Tibial artery (tissue), 4 donors: ENCODE measurements around the gene PLCG2.

ENCODE experiments used
- DNase-seq, 2 donors: peaks; one replicate each; pipeline ENCODE4 v3.0.0-alpha.2; 2019
- H3K27ac ChIP-seq, 2 donors: fragments of 200-600 bp; sonication (generic) in 1 of 2; 1 replicate in 1 of 2; 2 replicates in 1 of 2; pipeline ENCODE4 v1.5.1; 2018 to 2019; ENCODE audit warnings: mild to moderate bottlenecking in 1 of 2
- H3K27me3 ChIP-seq, 2 donors: fragments of 200-600 bp; sonication (generic) in 1 of 2; one replicate each; pipeline versions ENCODE4 v1.5.1 to v1.6.0; 2016 to 2019
- H3K36me3 ChIP-seq, 3 donors: fragments of 200-600 bp; sonication (generic) in 2 of 3; one replicate each; pipeline ENCODE4 v1.5.1; 2016 to 2019; ENCODE audit warnings: mild to moderate bottlenecking in 2 of 3
- H3K4me1 ChIP-seq, 4 donors: fragments of 200-600 bp; sonication (generic) in 2 of 4; 1 replicate in 3 of 4; 2 replicates in 1 of 4; pipeline ENCODE4 v1.5.1; 2016 to 2019
- H3K4me3 ChIP-seq, 2 donors: fragments of 200-600 bp; sonication (generic) in 1 of 2; 1 replicate in 1 of 2; 2 replicates in 1 of 2; pipeline ENCODE4 v1.5.1; 2018 to 2019; ENCODE audit warnings: mild to moderate bottlenecking in 2 of 2
- H3K9me3 ChIP-seq, 3 donors: fragments of 200-600 bp; sonication (generic) in 1 of 3; one replicate each; pipeline ENCODE4 v1.5.1; 2016 to 2019
- intact Hi-C: fragments of 100-400 bp; cut with DNase I; formaldehyde crosslinking; loops from one replicate; pipeline ENCODE4 v1.15.0; 2023; ENCODE audit warnings: low total_unique reads
- TF ChIP-seq, protein P1 (sequence below), 2 experiments: fragments of 200-600 bp in 1 of 2; fragments of 450-650 bp in 1 of 2; IDR thresholded peaks; one replicate each; pipeline ENCODE4 v1.5.1; 2017 to 2019; ENCODE audit warnings: antibody characterized with exemption in 2 of 2, mild to moderate bottlenecking in 1 of 2, moderate library complexity in 1 of 2

The PLCG2 gene

DNA sequence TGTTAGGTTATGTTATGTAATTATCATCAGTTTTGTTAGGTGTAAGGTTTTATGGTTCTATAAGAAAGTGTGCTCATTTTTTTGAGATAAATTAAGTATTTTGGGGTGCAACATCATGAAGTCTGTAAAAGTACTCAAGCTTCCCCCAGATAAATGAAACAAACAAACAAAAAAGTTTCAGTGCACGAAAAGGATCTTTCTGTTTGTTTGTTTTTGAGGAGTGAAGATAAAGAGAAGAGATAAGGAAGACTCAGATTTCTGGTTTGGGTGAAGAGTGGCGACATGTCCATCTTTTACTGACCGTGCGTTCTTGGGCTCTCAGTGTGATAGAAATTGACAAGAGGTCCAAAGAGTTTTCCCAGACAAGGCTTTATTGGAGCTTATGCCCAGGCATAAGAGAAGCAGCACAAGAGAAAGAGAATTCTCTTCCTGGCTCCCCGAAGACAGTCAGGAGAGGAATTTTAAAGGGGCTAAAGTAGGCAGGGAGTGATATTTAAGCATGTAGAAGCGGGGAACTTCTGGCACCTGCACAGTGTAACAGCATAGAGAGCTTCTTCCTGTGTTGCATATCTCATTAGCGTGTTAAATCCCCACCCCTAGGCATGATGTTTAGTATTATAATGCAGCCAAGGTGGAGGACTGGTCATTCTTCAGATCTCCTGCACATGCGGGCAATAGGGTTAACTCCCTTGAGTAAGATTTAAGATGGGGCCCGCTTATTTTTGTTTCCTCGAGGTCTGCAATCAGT is 71.3 kb downstream of the PLCG2 start:
- Histone ChIP-seq H3K4me1 (no peaks in the 10 kb centered on the region), H3K9me3 (no peaks in the 10 kb centered on the region), H3K36me3 (no peaks in the 10 kb centered on the region), H3K4me3 (no peak overlapping the region), H3K27ac (no peak overlapping the region), H3K27me3 (peaks cover 0 to 9% of the 10 kb centered on the region in 2 donors)
- TF ChIP-seq, protein P1, sequence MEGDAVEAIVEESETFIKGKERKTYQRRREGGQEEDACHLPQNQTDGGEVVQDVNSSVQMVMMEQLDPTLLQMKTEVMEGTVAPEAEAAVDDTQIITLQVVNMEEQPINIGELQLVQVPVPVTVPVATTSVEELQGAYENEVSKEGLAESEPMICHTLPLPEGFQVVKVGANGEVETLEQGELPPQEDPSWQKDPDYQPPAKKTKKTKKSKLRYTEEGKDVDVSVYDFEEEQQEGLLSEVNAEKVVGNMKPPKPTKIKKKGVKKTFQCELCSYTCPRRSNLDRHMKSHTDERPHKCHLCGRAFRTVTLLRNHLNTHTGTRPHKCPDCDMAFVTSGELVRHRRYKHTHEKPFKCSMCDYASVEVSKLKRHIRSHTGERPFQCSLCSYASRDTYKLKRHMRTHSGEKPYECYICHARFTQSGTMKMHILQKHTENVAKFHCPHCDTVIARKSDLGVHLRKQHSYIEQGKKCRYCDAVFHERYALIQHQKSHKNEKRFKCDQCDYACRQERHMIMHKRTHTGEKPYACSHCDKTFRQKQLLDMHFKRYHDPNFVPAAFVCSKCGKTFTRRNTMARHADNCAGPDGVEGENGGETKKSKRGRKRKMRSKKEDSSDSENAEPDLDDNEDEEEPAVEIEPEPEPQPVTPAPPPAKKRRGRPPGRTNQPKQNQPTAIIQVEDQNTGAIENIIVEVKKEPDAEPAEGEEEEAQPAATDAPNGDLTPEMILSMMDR (IDR thresholded peaks at IDR 0.05) = no peak
- intact Hi-C loops = no loop called here
- no peak for DNase-seq

DNA sequence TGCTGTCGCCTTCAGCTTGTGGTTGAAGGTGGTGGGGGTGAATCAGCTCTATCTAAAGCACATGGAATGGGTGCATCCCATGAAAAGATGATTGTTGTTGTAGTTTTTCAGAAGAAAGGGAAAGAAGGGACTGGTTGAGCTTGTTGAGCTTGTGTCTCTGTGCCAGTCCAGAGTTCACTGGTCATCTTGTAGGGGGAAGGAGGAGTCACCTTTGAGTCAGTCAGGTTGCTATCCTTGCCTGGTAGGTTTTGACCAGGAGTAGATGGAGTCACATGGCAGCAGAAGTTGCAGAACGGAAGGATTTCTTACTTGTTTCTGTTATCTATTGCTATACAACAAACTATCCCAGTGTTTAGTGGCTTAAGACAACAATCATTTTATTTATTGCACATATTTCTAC is 73.3 kb downstream of the PLCG2 start:
- H3K4me3 ChIP-seq = no peak overlapping the region
- no peaks in the 10 kb centered on the region for H3K9me3 ChIP-seq
- TF ChIP-seq, protein P1 (IDR thresholded peaks at IDR 0.05) = no peak
- H3K27ac ChIP-seq = no peak overlapping the region
- peaks cover 0 to 3% of the 10 kb centered on the region in 2 donors for H3K27me3 ChIP-seq
- H3K4me1 ChIP-seq = no peaks in the 10 kb centered on the region
- intact Hi-C loops = no loop called here
- DNase-seq = no peak
- H3K36me3 ChIP-seq = no peaks in the 10 kb centered on the region

DNA sequence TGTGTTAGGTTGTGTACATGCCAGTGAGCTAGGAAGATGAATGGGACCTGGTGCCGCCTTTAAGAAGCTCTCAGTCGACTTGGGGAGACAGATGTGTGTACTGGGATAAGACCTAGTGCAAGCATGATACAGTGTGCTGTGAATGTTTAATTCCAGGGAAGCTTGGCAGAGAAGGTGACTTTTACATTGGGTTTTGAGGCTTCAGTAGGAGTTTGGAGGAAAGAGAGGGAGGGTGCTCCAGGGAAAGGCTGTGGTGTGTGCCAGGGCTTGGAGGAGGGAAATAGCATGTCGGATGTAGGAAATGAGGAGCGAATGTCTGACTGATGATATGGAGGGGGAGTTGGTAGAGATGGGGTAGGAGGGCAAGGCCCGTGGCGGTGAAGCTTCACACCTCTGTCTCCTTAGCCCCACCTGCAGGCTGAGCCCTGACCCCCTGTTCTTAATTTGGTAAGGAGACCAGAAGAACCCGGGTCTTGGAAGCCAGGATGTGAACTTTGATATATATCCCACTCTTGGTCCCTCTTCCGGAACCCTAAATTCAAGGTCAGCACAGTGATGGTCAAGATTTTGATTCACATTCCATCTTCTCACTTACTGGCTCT is 76.6 kb downstream of the PLCG2 start:
- Histone ChIP-seq H3K27me3 (peaks cover 0 to 3% of the 10 kb centered on the region in 2 donors), H3K4me1 (no peaks in the 10 kb centered on the region), H3K9me3 (no peaks in the 10 kb centered on the region), H3K4me3 (no peak overlapping the region), H3K36me3 (no peaks in the 10 kb centered on the region), H3K27ac (no peak overlapping the region)
- TF ChIP-seq, protein P1 (IDR thresholded peaks at IDR 0.05) = no peak
- no peak for DNase-seq
- intact Hi-C loops = no loop called here

DNA sequence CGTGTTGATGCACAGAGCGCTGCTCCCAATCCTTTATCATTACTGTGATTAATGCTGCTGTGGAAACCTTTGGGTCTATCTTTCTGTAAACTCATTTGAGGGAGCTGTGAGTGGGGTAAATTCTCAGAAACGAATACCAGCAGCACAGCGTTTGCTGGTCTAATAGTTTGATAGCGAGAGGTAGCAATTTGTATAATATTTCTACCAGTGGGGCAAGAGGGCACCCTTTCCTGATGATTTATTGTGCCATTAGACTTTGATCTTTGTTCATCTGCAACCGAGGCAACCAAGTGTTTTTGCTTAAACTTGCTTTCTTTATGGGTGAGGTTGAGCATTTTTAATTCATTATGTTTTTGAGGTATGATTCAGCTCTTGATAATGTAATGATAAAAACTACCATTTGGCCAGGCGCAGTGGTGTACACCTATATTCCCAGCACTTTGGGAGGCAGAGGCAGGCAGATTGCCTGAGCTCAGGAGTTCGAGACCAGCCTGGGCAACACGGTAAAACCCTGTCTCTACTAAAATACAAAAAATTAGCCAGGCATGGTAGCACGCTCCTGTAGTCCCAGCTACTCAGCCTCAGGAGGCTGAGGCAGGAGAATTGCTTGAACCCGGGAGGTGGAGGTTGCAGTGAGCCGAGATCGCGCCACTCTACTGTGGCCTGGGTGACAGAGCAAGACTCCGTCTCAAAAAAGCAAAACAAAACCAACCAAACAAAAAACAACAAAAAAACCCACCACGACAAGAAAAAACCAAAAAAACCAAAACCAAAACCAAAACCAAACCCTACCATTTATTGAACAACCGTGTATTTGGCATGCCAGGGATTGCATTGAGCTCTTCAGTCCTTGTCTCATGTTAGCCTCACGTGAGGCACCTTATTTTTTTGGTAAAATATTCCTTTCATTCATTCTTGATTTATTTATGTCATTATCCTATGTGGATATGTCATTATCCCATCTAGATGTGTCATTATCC is 81.5 kb downstream of the PLCG2 start:
- H3K9me3 ChIP-seq = no peaks in the 10 kb centered on the region
- no peak overlapping the region for H3K4me3 ChIP-seq
- TF ChIP-seq, protein P1 (IDR thresholded peaks at IDR 0.05) = no peak
- H3K4me1 ChIP-seq = no peaks in the 10 kb centered on the region
- intact Hi-C loops = no loop called here
- no peak overlapping the region for H3K27ac ChIP-seq
- no peak for DNase-seq
- H3K36me3 ChIP-seq = no peaks in the 10 kb centered on the region
- peaks cover 0 to 23% of the 10 kb centered on the region in 2 donors for H3K27me3 ChIP-seq

DNA sequence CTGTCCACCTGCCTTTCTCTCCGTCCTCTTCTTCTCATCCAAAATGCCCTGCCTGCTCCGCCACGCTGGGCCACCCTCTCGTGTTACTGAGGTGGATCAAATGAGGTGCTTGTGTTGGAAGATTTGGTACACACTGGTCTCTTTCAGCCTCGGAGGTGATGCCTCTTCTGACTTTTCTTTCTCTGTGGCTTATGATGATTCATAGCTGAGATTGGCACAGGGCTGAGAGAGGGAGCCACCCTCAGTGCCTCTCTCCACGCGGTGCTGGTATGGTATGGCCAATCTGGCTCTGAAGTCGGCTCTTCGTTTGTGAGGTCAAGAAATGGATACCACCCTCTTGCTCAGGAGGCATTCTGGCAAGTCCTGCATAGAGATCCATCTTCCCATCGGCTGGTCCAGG is 82.4 kb downstream of the PLCG2 start:
- peaks cover 0 to under 1% (median 0%) of the 10 kb centered on the region in 4 donors for H3K4me1 ChIP-seq
- H3K36me3 ChIP-seq = no peaks in the 10 kb centered on the region
- no peaks in the 10 kb centered on the region for H3K9me3 ChIP-seq
- no peak overlapping the region for H3K4me3 ChIP-seq
- intact Hi-C loops = no loop called here
- no peak overlapping the region for H3K27ac ChIP-seq
- peaks cover 0 to 24% of the 10 kb centered on the region in 2 donors for H3K27me3 ChIP-seq
- TF ChIP-seq, protein P1 (IDR thresholded peaks at IDR 0.05) = no peak
- no peak for DNase-seq
